PC-9 (cell line): Measurements from ENCODE around the gene MATCAP1. TPM values are rescaled to one million over a fixed set of nuclear protein-coding genes. Genes with fewer than 3 reads are reported as not detected.

ENCODE experiments used
- BruUV-seq: library from RNA; stranded (reverse); fragments of 400-500 nt; replicated peaks from 2 replicates; lab custom pipeline; 2021; lab: Mats Ljungman, UMichigan
- CTCF ChIA-PET: fragments of 300-600 bp; sonication (Branson Sonifier 250); formaldehyde crosslinking; loops from one replicate; lab custom pipeline; 2022; ENCODE audit warnings: antibody characterized with exemption; lab: Charles Lee
- POLR2A ChIA-PET: fragments of 300-600 bp; sonication (Branson Sonifier 250); formaldehyde crosslinking; loops from one replicate; lab custom pipeline; 2022; ENCODE audit warnings: antibody characterized with exemption; ENCODE audit not compliant: unreplicated experiment; lab: Charles Lee
- DNase-seq, 2 experiments: peaks; one replicate each; pipeline versions ENCODE4 v3.0.0 to v3.0.0-alpha.2; 2015 to 2022; ENCODE audit warnings: mixed read lengths in 1 of 2
- H2AFZ ChIP-seq: fragments of 200-600 bp; sonication (generic); 2 replicates; pipeline ENCODE4 v1.8.1; 2017; ENCODE audit warnings: antibody characterized with exemption
- H3F3A ChIP-seq: fragments of 200-600 bp; sonication (generic); 2 replicates; pipeline ENCODE4 v1.8.1; 2017; ENCODE audit warnings: antibody characterized with exemption, mild to moderate bottlenecking, low read depth; ENCODE audit not compliant: insufficient read depth
- H3K27ac ChIP-seq: fragments of 200-600 bp; sonication (generic); 2 replicates; pipeline ENCODE4 v1.6.1; 2016; ENCODE audit warnings: mixed run types
- H3K27me3 ChIP-seq: fragments of 200-600 bp; sonication (generic); 2 replicates; pipeline ENCODE4 v1.6.1; 2016; ENCODE audit warnings: low read depth, mixed run types; ENCODE audit not compliant: insufficient read depth
- H3K36me3 ChIP-seq: fragments of 200-600 bp; sonication (generic); 2 replicates; pipeline ENCODE4 v1.6.1; 2016; ENCODE audit warnings: low read depth, mixed run types
- H3K4me1 ChIP-seq: fragments of 200-600 bp; sonication (generic); replicated peaks from 2 replicates; pipeline ENCODE4 v1.6.1; 2016; ENCODE audit warnings: mixed run types; ENCODE audit not compliant: insufficient read depth
- H3K4me2 ChIP-seq: fragments of 200-600 bp; sonication (generic); 2 replicates; pipeline ENCODE4 v1.6.1; 2017; ENCODE audit warnings: mixed run types
- H3K4me3 ChIP-seq: fragments of 200-600 bp; sonication (generic); 2 replicates; pipeline ENCODE4 v1.6.1; 2016; ENCODE audit warnings: mixed run types
- H3K79me2 ChIP-seq: fragments of 200-600 bp; sonication (generic); 2 replicates; pipeline ENCODE4 v1.6.1; 2017; ENCODE audit warnings: low read depth, mixed run types
- H3K9me2 ChIP-seq: fragments of 200-600 bp; sonication (generic); 2 replicates; pipeline ENCODE4 v1.8.1; 2017; ENCODE audit warnings: mild to moderate bottlenecking; ENCODE audit not compliant: insufficient read depth
- H3K9me3 ChIP-seq: fragments of 200-600 bp; sonication (generic); 2 replicates; pipeline ENCODE4 v1.8.1; 2016; ENCODE audit warnings: low read depth; ENCODE audit not compliant: insufficient read depth
- H4K20me1 ChIP-seq: fragments of 200-600 bp; sonication (generic); 2 replicates; pipeline ENCODE4 v1.8.1; 2017; ENCODE audit not compliant: insufficient read depth
- EZH2 ChIP-seq: fragments of 200-600 bp; sonication (generic); IDR thresholded peaks from 2 replicates; pipeline ENCODE4 v1.8.0; 2017; ENCODE audit warnings: antibody characterized with exemption, low read depth
- intact Hi-C: fragments of 100-400 bp; cut with micrococcal nuclease; formaldehyde crosslinking; loops from one replicate; pipeline ENCODE4 v1.10.0; 2022; ENCODE audit not compliant: unreplicated experiment
- total RNA-seq: library from RNA; stranded (reverse); gene quantifications from 2 replicates; pipeline ENCODE4 v1.2.3, GENCODE V29; 2021
- TF ChIP-seq, protein P1 (sequence below): fragments of 200-600 bp; sonication (generic); conservative IDR thresholded peaks from 2 replicates; pipeline ENCODE4 v1.6.1; 2017; ENCODE audit warnings: mixed run types, antibody characterized with exemption, mild to moderate bottlenecking, moderate library complexity

MATCAP1 gene
- total RNA-seq, 1 experiment from 2014 or later = 24.6 TPM

DNA sequence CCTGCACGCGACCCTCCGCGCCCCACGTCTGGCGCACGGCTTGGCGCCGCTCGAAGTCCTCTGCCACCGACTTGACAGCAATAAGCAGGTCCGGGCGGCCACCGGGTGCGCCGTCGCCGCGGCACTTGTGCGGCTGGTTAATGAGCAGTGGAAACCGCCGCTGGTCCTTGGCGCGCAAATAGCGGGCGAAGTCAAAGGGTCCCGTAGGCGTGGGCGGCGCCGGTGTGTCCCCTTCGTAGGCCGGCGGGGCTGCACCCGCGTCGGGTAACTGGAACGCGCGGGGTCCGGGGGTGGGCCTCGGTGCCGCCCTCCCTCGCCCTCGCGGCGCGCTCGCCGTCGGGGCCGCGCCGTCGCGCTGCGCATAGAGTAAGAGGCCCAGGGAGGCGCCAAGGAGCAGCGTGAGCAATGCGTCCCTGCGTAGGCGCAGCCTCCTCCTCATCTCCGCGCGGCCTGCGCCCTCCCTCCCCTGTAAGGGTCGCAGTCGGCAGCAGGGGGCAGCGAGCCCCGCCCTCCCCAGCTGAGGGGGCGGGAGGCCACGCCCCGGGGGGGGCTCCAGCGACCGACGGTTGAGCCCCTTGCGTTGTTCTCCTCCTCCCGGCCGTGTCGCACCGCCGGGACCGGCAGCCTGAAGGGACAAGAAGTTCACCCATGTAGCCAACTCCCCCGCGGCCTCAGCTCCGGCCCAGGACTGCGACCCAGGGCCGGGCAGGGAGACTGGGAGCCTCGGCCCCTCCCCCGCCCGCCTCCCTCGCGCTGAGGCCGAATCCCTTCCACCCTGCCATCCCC, 33.5 kb downstream of the MATCAP1 start:
- intact Hi-C loops = loop anchor here (2.0 kb wide), 1 partner anchor 49 kb away; the partner anchor contains the start of gene ELMO3

GRCh38 chr16:67149276-67150046, 34.3 kb downstream of the MATCAP1 start:
- Histone ChIP-seq H3K9me2 (no peaks in the 10 kb centered on the region), H3K79me2 (no peaks in the 10 kb centered on the region), H3K27me3 (no peaks in the 10 kb centered on the region), H3K27ac (no peak overlapping the region), H3K4me3 (no peak overlapping the region), H3K4me1 (no peaks in the 10 kb centered on the region), H3K36me3 (no peaks in the 10 kb centered on the region), H3K9me3 (no peaks in the 10 kb centered on the region), H3K4me2 (no peak overlapping the region), H4K20me1 (0 out of 2 replicates have a peak, but pooled peaks cover 3% of the 10 kb centered on the region), H3F3A (peaks cover 24% of the 10 kb centered on the region), H2AFZ (no peak overlapping the region)
- TF ChIP-seq EZH2 = no peak
- TF ChIP-seq, protein P1, sequence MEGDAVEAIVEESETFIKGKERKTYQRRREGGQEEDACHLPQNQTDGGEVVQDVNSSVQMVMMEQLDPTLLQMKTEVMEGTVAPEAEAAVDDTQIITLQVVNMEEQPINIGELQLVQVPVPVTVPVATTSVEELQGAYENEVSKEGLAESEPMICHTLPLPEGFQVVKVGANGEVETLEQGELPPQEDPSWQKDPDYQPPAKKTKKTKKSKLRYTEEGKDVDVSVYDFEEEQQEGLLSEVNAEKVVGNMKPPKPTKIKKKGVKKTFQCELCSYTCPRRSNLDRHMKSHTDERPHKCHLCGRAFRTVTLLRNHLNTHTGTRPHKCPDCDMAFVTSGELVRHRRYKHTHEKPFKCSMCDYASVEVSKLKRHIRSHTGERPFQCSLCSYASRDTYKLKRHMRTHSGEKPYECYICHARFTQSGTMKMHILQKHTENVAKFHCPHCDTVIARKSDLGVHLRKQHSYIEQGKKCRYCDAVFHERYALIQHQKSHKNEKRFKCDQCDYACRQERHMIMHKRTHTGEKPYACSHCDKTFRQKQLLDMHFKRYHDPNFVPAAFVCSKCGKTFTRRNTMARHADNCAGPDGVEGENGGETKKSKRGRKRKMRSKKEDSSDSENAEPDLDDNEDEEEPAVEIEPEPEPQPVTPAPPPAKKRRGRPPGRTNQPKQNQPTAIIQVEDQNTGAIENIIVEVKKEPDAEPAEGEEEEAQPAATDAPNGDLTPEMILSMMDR = no peak
- CTCF ChIA-PET = no interaction called here
- intact Hi-C loops = loop anchor here (2.0 kb wide), 1 partner anchor 49 kb away; the partner anchor contains the start of gene ELMO3
- no peak for DNase-seq
- POLR2A ChIA-PET = no interaction called here
- BruUV-seq = TSS peak; percentile 16

More for the DNA sequence above, 33.5 kb downstream of the MATCAP1 start:
- Histone ChIP-seq H3K36me3 (no peaks in the 10 kb centered on the region), H3K4me2 (peak overlapping the region; percentile 80), H3K9me3 (no peaks in the 10 kb centered on the region), H3K9me2 (no peaks in the 10 kb centered on the region), H3K4me1 (no peaks in the 10 kb centered on the region), H3K4me3 (peak overlapping the region; percentile 57; the same call in 1 of the 2 replicates), H3K79me2 (no peaks in the 10 kb centered on the region), H2AFZ (peak overlapping the region; percentile 72), H3F3A (peaks cover 24% of the 10 kb centered on the region), H4K20me1 (0 out of 2 replicates have a peak, but pooled peaks cover 3% of the 10 kb centered on the region), H3K27me3 (no peaks in the 10 kb centered on the region), H3K27ac (no peak overlapping the region)
- DNase-seq = no peak
- TF ChIP-seq EZH2 = no peak
- TF ChIP-seq, protein P1 = no peak
- BruUV-seq = no TSS peak
- CTCF ChIA-PET = no interaction called here
- POLR2A ChIA-PET = no interaction called here

DNA sequence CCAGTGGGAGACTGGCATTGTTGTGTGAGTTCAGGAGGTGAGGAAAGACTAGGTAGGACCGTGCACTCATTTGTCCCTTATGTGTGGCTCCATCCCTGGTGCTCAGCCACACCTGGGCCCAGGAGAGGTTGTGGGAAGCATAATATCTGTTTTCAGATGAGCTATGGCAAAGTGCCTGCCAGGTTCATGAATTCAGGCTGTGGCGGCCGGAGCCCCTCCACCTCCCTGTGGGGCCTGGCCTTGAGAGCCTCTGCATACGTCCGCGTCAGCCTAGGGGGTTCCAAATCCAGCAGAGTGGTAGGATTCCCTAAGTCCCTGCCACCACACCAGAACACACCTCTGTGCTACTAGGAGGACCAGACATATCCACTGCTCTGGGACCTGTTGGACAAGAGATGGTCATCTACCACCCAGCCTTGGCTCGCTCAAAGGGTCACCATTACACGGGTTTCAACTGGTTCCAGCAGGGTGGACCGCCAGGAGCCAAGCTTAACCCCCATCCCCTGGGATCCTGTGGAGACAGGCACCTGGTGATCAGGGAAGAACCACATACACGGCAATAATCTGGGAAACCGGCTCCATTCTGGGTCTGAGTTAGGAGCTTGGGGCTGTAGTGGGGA, 35.0 kb downstream of the MATCAP1 start:
- H3K4me2 ChIP-seq = no peak overlapping the region
- TF ChIP-seq, protein P1 = no peak
- no peak for TF ChIP-seq EZH2
- no peaks in the 10 kb centered on the region for H4K20me1 ChIP-seq
- no peaks in the 10 kb centered on the region for H3K27me3 ChIP-seq
- CTCF ChIA-PET = no interaction called here
- H3F3A ChIP-seq = peaks cover 24% of the 10 kb centered on the region
- H3K9me2 ChIP-seq = no peaks in the 10 kb centered on the region
- no peak for DNase-seq
- no peaks in the 10 kb centered on the region for H3K9me3 ChIP-seq
- no peak overlapping the region for H2AFZ ChIP-seq
- intact Hi-C loops = no loop called here
- H3K27ac ChIP-seq = no peak overlapping the region
- H3K36me3 ChIP-seq = no peaks in the 10 kb centered on the region
- no peaks in the 10 kb centered on the region for H3K4me1 ChIP-seq
- H3K79me2 ChIP-seq = no peaks in the 10 kb centered on the region
- no peak overlapping the region for H3K4me3 ChIP-seq
- POLR2A ChIA-PET = no interaction called here
- no TSS peak for BruUV-seq
